SH-SY5Y (cell line): ENCODE data around the gene CTBP2.

Experiments
- GATA2 ChIP-seq: IDR thresholded peaks from 2 replicates; pipeline ENCODE4 v1.6.1; 2011; ENCODE audit warnings: mild to moderate bottlenecking, low read depth, low read length
- GATA3 ChIP-seq: IDR thresholded peaks from 2 replicates; pipeline ENCODE4 v1.6.1; 2011; ENCODE audit warnings: low read depth, mild to moderate bottlenecking, low read length, moderate library complexity

DNA sequence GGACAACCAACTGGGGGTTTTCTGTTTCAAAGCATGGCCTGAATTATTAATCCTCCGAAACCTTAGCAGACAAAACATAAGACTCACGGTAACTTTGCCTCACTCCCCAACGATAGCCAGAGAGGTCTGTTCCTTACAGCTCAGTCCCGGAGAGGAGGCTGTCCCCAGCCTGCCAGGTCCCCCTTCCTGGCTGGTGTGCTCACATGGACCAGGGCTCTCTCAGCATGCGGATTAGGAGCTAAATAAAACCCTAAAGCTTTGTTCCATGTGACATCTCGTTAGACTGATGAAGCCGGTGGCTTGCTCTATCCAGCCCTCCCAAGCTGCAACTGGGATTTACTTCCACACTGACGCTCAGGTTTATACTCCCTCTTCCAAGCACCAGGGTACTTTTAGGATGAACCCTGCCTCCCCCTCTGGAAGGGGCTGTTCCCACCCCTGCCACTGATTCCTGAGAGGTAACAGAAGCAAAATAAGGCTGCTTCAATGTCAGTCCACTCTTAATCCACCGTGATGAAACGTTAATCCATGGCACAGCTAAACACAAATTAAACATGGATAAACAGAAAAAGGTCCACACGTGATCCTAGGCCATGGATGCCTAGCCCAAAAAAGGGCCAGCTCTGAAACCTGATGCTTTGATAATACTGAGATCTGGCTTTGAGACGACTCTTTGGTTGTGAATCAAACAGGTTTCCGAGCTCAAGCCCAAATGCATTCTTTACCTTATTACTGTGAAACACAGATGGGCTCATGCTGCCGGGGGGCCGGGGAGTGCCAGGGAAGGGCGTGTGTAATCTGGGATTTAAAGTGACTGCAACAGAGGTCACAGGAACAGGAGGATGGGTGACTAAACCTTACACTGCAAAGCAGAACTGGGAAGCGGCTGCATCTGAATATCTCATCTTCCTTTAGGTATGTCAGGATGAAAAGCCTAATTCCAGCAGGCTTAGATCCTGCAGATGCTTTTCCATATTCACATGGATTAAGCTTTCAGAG is 132.2 kb downstream of the CTBP2 start:
- TF ChIP-seq GATA2: no peak
- no peak for TF ChIP-seq GATA3
